GM06990 (cell line): Measurements from ENCODE around the gene SP6.

ENCODE experiments used
- DNase-seq: peaks from one replicate; pipeline ENCODE4 v3.0.0-alpha.2; 2011; ENCODE audit not compliant: insufficient read length; ENCODE audit errors: extremely low read depth
- H3K27me3 ChIP-seq: replicated peaks from 2 replicates; pipeline ENCODE4 v1.6.0; 2011; ENCODE audit warnings: low read length; ENCODE audit not compliant: control insufficient read depth, insufficient read depth
- H3K36me3 ChIP-seq: 2 replicates; pipeline ENCODE4 v1.5.1; 2011; ENCODE audit warnings: low read length; ENCODE audit not compliant: control insufficient read depth, insufficient read depth
- H3K4me3 ChIP-seq: replicated peaks from 2 replicates; pipeline ENCODE4 v1.5.1; 2011; ENCODE audit warnings: low read depth, mild to moderate bottlenecking, control low read depth, low read length
- CTCF ChIP-seq: IDR thresholded peaks from 2 replicates; pipeline ENCODE4 v1.5.1; 2011; ENCODE audit warnings: low read length, control low read depth, mild to moderate bottlenecking, inconsistent platforms; ENCODE audit not compliant: insufficient read depth, poor library complexity, severe bottlenecking

Gene SP6

GRCh38 chr17:47875011-47875985 is 24.3 kb upstream of the SP6 start:
- Histone ChIP-seq H3K27me3 (peaks cover 6% of the 10 kb centered on the region), H3K36me3 (no peaks in the 10 kb centered on the region), H3K4me3 (no peak overlapping the region)
- DNase-seq: no peak
- no peak for TF ChIP-seq CTCF

GRCh38 chr17:47873200-47874090 is 22.5 kb upstream of the SP6 start:
- H3K4me3 ChIP-seq: no peak overlapping the region
- H3K36me3 ChIP-seq: no peaks in the 10 kb centered on the region
- no peak for DNase-seq
- TF ChIP-seq CTCF: no peak
- peaks cover 5% of the 10 kb centered on the region for H3K27me3 ChIP-seq

DNA sequence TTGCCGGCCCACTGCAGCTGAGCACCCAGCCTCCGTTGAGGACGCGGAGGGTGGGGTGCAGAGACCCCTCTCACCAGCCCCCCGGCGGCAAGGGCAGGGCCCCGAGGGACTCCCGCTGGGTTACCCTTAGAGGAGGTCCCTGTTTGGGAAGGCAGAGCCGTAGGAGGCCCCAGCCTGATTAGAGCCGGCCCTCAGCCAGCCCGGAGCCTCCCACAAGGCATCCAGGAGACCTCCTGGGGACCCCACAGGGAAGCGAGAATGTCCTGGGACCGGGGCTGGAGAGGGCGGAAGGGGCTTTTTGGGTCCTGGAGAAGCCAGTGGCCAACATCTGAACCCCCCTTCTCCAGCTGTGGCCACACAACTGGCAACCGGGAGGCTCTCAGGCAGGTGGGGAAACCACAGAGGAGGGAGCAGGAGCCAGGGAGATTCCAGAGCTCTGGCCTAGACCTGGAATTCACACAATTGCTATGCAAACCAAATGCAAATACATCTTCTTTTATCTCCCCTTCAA is 21.7 kb upstream of the SP6 start:
- DNase-seq: no peak
- Histone ChIP-seq H3K4me3 (no peak overlapping the region), H3K27me3 (peaks cover 7% of the 10 kb centered on the region), H3K36me3 (no peaks in the 10 kb centered on the region)
- TF ChIP-seq CTCF: no peak

- Histone ChIP-seq H3K4me3 (no peak overlapping the region), H3K27me3 (peaks cover 3% of the 10 kb centered on the region), H3K36me3 (no peaks in the 10 kb centered on the region)
- DNase-seq: no peak
- TF ChIP-seq CTCF: no peak
These were observed 21.2 kb upstream of the SP6 start for GRCh38 chr17:47872019-47872650.

DNA sequence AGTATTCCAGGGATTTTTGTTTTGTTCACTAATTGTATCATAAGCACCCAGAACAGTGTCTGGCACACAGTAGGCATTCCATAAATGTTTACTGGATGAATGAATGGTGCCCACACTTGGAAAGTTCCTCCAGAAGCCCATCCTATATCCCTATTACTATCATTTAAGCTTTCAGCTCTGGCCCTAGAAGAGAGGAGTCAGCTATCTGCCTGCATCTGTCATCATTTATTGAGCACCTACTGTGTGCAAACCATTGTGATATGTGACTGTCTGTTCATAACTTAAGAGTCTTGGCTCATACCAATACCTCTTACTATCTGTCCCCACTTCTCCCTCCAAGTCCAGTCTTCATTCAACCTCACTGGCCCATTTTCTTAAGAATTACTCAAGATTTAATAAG is 20.1 kb upstream of the SP6 start:
- peaks cover 3% of the 10 kb centered on the region for H3K27me3 ChIP-seq

More for the DNA sequence above, 20.1 kb upstream of the SP6 start:
- no peaks in the 10 kb centered on the region for H3K36me3 ChIP-seq
- no peak overlapping the region for H3K4me3 ChIP-seq
- no peak for DNase-seq
- no peak for TF ChIP-seq CTCF
